Smooth muscle cell (in vitro differentiated cells): ENCODE measurements around the gene CNTLN. TPM values are rescaled to one million over a fixed set of nuclear protein-coding genes. Genes with fewer than 3 reads are reported as not detected.

Source experiments
- DNase-seq: peaks from one replicate; lab custom pipeline; 2025; ENCODE audit not compliant: unreplicated experiment; lab: John Stamatoyannopoulos, UW
- H2AFZ ChIP-seq: fragments of 200-600 bp; sonication (generic); 2 replicates; pipeline ENCODE4 v1.6.0; 2016; ENCODE audit warnings: antibody characterized with exemption, low read depth, mild to moderate bottlenecking
- H3F3A ChIP-seq: fragments of 200-600 bp; sonication (generic); 2 replicates; pipeline ENCODE4 v1.6.0; 2017; ENCODE audit warnings: antibody characterized with exemption, low read depth
- H3K27ac ChIP-seq: fragments of 200-600 bp; sonication (generic); 2 replicates; pipeline ENCODE4 v1.5.1; 2016; ENCODE audit warnings: low read depth, mild to moderate bottlenecking
- H3K27me3 ChIP-seq: fragments of 200-600 bp; sonication (generic); 2 replicates; pipeline ENCODE4 v1.6.1; 2016; ENCODE audit warnings: low read depth, mild to moderate bottlenecking
- H3K36me3 ChIP-seq: fragments of 200-600 bp; sonication (generic); 2 replicates; pipeline ENCODE4 v1.5.1; 2016; ENCODE audit warnings: low read depth
- H3K4me1 ChIP-seq: fragments of 200-600 bp; sonication (generic); 2 replicates; pipeline ENCODE4 v1.5.1; 2016; ENCODE audit warnings: low read depth
- H3K4me2 ChIP-seq: fragments of 200-600 bp; sonication (generic); 2 replicates; pipeline ENCODE4 v1.6.0; 2016; ENCODE audit warnings: mild to moderate bottlenecking
- H3K4me3 ChIP-seq: fragments of 200-600 bp; sonication (generic); 2 replicates; pipeline ENCODE4 v1.5.1; 2016; ENCODE audit warnings: mild to moderate bottlenecking
- H3K79me2 ChIP-seq: fragments of 200-600 bp; sonication (generic); 2 replicates; pipeline ENCODE4 v1.6.0; 2016; ENCODE audit warnings: low read depth, mild to moderate bottlenecking
- H3K9ac ChIP-seq: fragments of 200-600 bp; sonication (generic); 2 replicates; pipeline ENCODE4 v1.6.0; 2016; ENCODE audit warnings: low read depth
- H3K9me3 ChIP-seq: fragments of 200-600 bp; sonication (generic); replicated peaks from 2 replicates; pipeline ENCODE4 v1.5.1; 2016; ENCODE audit warnings: low read depth
- H4K20me1 ChIP-seq: fragments of 200-600 bp; sonication (generic); 2 replicates; pipeline ENCODE4 v1.6.0; 2016; ENCODE audit warnings: low read depth
- CTCF ChIP-seq: fragments of 200-600 bp; sonication (generic); IDR thresholded peaks from 2 replicates; pipeline ENCODE4 v1.5.1; 2017; ENCODE audit warnings: borderline replicate concordance, mild to moderate bottlenecking, antibody characterized with exemption; ENCODE audit not compliant: insufficient read depth, poor library complexity, severe bottlenecking
- WGBS: methylation state at CpG from one replicate; pipeline ENCODE4 v1.1.7; 2016; ENCODE audit warnings: low lambda C conversion rate; 5-methylcytosine and 5-hydroxymethylcytosine counted together
- polyA plus RNA-seq: library from polyadenylated mRNA; unstranded; fragments of >200 nt; fragmentation: Nextera tagmentation; extraction: Ambion mirVana; gene quantifications from 2 replicates; pipeline ENCODE4 v1.2.1, GENCODE V29; 2016
- total RNA-seq: library from RNA; depleted of rRNA; stranded (reverse); fragments of >200 nt; gene quantifications from 2 replicates; pipeline ENCODE4 v1.2.3, GENCODE V29; 2014

The CNTLN gene
- total and polyA plus RNA-seq, 2 experiments from 2014 or later = 5.7 to 9.0 TPM

DNA sequence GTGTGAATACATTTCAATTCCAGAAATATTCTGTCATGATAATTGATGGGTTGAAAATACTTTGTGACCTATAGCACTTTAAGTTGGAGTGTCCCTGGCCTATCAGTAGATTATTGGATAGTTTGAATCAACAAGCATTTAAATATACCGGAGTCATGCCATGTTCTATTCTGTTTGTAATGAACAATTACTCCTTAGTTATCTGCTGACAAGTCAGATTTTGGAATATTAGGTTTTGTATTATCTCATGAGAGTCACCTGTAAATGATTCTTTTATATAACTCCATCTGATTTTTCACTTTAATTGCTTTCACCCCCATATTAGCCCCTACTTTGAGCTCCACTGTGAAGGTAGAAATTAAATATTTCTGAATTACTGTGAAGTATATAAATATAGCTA is 351.6 kb downstream of the CNTLN start:
- Histone ChIP-seq H2AFZ (no peak overlapping the region), H3K4me3 (no peak overlapping the region), H4K20me1 (no peaks in the 10 kb centered on the region), H3K79me2 (no peaks in the 10 kb centered on the region), H3K9ac (no peak overlapping the region), H3K9me3 (no peaks in the 10 kb centered on the region), H3F3A (no peaks in the 10 kb centered on the region), H3K36me3 (no peaks in the 10 kb centered on the region), H3K4me2 (no peak overlapping the region), H3K27ac (no peak overlapping the region), H3K27me3 (no peaks in the 10 kb centered on the region), H3K4me1 (no peaks in the 10 kb centered on the region)
- no peak for TF ChIP-seq CTCF
- DNase-seq = no peak
- WGBS = 92% methylated on average over 1 of the region's 1 CpG

- DNase-seq = no peak
- H3K4me3 ChIP-seq = no peak overlapping the region
- 92% methylated on average over 6 of the region's 6 CpGs for WGBS
- H3K9me3 ChIP-seq = no peaks in the 10 kb centered on the region
- H3K9ac ChIP-seq = no peak overlapping the region
- H4K20me1 ChIP-seq = no peaks in the 10 kb centered on the region
- H2AFZ ChIP-seq = no peak overlapping the region
- no peaks in the 10 kb centered on the region for H3K36me3 ChIP-seq
- H3K4me1 ChIP-seq = no peaks in the 10 kb centered on the region
- H3F3A ChIP-seq = no peaks in the 10 kb centered on the region
- H3K27me3 ChIP-seq = no peaks in the 10 kb centered on the region
- H3K4me2 ChIP-seq = no peak overlapping the region
- TF ChIP-seq CTCF = no peak
- H3K27ac ChIP-seq = no peak overlapping the region
- H3K79me2 ChIP-seq = no peaks in the 10 kb centered on the region
These were observed 352.6 kb downstream of the CNTLN start for GRCh38 chr9:17487467-17487866.

- H3K36me3 ChIP-seq = no peaks in the 10 kb centered on the region
- H3K4me2 ChIP-seq = no peak overlapping the region
- no peaks in the 10 kb centered on the region for H3K79me2 ChIP-seq
- no peak overlapping the region for H3K9ac ChIP-seq
- H3K27me3 ChIP-seq = no peaks in the 10 kb centered on the region
- H3F3A ChIP-seq = no peaks in the 10 kb centered on the region
- H3K9me3 ChIP-seq = no peaks in the 10 kb centered on the region
- no peak overlapping the region for H3K27ac ChIP-seq
- no peaks in the 10 kb centered on the region for H4K20me1 ChIP-seq
- no peak for DNase-seq
- TF ChIP-seq CTCF = no peak
- no peak overlapping the region for H2AFZ ChIP-seq
- H3K4me3 ChIP-seq = no peak overlapping the region
- H3K4me1 ChIP-seq = no peaks in the 10 kb centered on the region
- WGBS = 98% methylated on average over 2 of the region's 2 CpGs
These were observed 353.8 kb downstream of the CNTLN start for GRCh38 chr9:17488662-17489061.

GRCh38 chr9:17490110-17490509 is 355.3 kb downstream of the CNTLN start:
- no peaks in the 10 kb centered on the region for H3K9me3 ChIP-seq
- H3K79me2 ChIP-seq = no peaks in the 10 kb centered on the region
- H3K36me3 ChIP-seq = no peaks in the 10 kb centered on the region
- H4K20me1 ChIP-seq = no peaks in the 10 kb centered on the region
- no peak for DNase-seq
- no peaks in the 10 kb centered on the region for H3K4me1 ChIP-seq
- WGBS = 75% methylated on average over 1 of the region's 1 CpG
- no peak for TF ChIP-seq CTCF
- no peak overlapping the region for H3K4me3 ChIP-seq
- no peaks in the 10 kb centered on the region for H3F3A ChIP-seq
- H2AFZ ChIP-seq = no peak overlapping the region
- no peak overlapping the region for H3K4me2 ChIP-seq
- H3K9ac ChIP-seq = no peak overlapping the region
- no peak overlapping the region for H3K27ac ChIP-seq
- H3K27me3 ChIP-seq = no peaks in the 10 kb centered on the region
